ENCODE measurements around the gene CRYGC. TPM values are rescaled to one million over a fixed set of nuclear protein-coding genes. Genes with fewer than 3 reads are reported as not detected.
"Not testable (repeated sequence)": the region's sequence is repeated elsewhere in the genome, so short reads cannot be mapped to it uniquely, and the experiment has no call there.

Gene CRYGC
- total and polyA plus RNA-seq, 7 donors: not detected

DNA sequence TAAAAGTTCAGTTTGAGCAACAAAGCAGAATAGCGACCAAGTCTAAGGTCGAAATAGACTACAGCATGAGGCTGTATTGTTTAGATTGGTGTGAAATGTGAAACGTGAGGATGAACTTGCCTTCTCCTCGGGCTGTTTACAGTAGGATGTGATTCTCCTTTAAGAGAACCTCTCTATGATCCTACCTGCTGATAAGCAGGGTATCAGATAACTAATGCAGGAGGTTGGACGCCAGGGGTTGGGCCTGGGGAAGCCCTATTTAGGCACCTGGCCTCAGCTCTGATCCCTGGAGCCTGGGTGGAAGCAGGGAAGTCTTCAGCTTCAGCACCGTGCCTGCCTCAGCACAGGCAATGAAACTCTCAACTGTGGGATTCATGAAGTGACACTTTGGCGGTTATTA, 16.7 kb downstream of the CRYGC start:
- peaks cover 0 to 22% (median 2%) of the 10 kb centered on the region in 3 donors for H3K27me3 ChIP-seq (ENCODE audit: insufficient read depth in 3 of 3, low read length in 2 of 3)
- no peak overlapping the region for H3K27ac ChIP-seq
- ATAC-seq (no peak), DNase-seq (no peak)
- no peaks in the 10 kb centered on the region for H3K36me3 ChIP-seq (ENCODE audit: insufficient read depth in 1 of 2, low read depth in 1 of 2)
- H3K4me3 ChIP-seq: no peak overlapping the region
- TF ChIP-seq, protein P1, sequence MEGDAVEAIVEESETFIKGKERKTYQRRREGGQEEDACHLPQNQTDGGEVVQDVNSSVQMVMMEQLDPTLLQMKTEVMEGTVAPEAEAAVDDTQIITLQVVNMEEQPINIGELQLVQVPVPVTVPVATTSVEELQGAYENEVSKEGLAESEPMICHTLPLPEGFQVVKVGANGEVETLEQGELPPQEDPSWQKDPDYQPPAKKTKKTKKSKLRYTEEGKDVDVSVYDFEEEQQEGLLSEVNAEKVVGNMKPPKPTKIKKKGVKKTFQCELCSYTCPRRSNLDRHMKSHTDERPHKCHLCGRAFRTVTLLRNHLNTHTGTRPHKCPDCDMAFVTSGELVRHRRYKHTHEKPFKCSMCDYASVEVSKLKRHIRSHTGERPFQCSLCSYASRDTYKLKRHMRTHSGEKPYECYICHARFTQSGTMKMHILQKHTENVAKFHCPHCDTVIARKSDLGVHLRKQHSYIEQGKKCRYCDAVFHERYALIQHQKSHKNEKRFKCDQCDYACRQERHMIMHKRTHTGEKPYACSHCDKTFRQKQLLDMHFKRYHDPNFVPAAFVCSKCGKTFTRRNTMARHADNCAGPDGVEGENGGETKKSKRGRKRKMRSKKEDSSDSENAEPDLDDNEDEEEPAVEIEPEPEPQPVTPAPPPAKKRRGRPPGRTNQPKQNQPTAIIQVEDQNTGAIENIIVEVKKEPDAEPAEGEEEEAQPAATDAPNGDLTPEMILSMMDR (IDR thresholded peaks at IDR 0.05): no peak
- intact Hi-C loops (cut with DNase I): no loop called here
- no peaks in the 10 kb centered on the region for H3K9me3 ChIP-seq
- H3K4me1 ChIP-seq: no peaks in the 10 kb centered on the region
- 32 to 44% (median 36%) methylated on average over 7 of the region's 7 CpGs for WGBS, 3 donors

DNA sequence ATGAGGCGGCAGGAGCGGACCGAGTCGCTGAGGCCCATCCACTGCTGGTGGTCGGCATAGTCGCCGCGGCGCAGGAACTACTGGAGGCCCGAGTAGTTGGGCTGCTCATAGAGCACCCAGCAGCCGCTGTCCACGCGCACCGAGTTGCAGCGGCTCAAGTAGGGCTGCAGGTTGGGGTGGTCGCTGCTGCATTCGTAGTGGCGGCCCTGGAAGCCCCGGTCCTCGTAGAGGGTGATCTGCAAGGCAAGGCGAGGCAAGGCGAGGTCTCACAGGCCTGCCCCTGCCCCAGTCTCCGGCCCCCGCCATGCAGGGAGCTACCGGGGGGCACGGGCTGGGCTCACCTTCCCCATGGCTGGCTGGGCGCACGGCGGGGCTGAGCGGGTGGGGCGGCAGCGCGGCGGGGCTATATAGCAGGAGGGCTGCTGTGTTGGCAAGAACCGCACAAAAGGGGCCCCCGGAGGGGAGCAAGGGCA, 17.3 kb downstream of the CRYGC start:
- H3K4me3 ChIP-seq; intact Hi-C loops (cut with DNase I): not testable (repeated sequence)

DNA sequence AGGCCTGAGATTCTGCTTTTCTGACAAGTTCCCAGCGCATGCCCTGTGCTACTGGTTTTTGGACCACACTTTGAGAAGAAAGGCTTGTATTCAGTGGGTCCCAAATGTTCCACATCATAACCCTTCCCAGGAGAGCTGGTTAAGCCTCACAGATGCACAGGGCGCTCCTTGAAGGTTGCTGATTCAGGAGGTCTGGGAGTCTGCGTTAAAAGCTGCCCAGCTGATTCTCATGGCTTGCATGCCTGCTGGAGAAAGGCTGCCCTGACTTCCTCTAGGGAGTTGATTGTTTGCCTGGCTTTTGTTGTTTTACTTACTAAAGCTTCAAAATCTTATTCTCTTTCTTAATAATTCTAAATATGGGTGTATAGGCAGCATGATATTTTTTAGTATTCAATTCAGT, 26.0 kb downstream of the CRYGC start:
- TF ChIP-seq, protein P1 (IDR thresholded peaks at IDR 0.05): no peak
- 54 to 60% (median 56%) methylated on average over 3 of the region's 3 CpGs for WGBS, 3 donors
- DNase-seq (no peak), ATAC-seq (no peak)
- H3K9me3 ChIP-seq: no peaks in the 10 kb centered on the region
- H3K36me3 ChIP-seq (ENCODE audit: insufficient read depth in 1 of 2, low read depth in 1 of 2): no peaks in the 10 kb centered on the region
- no peaks in the 10 kb centered on the region for H3K4me1 ChIP-seq
- intact Hi-C loops (cut with DNase I): no loop called here
- H3K4me3 ChIP-seq: no peak overlapping the region
- no peak overlapping the region for H3K27ac ChIP-seq
- peaks cover 0 to 2% (median 0%) of the 10 kb centered on the region in 3 donors for H3K27me3 ChIP-seq (ENCODE audit: insufficient read depth in 3 of 3, low read length in 2 of 3)

More for the DNA sequence above, 17.3 kb downstream of the CRYGC start:
- H3K27me3 ChIP-seq (ENCODE audit: insufficient read depth in 3 of 3, low read length in 2 of 3): peaks cover 0 to 22% (median 2%) of the 10 kb centered on the region in 3 donors
- H3K36me3 ChIP-seq (ENCODE audit: insufficient read depth in 1 of 2, low read depth in 1 of 2); H3K4me1 ChIP-seq; ATAC-seq; H3K9me3 ChIP-seq; DNase-seq; H3K27ac ChIP-seq: not testable (repeated sequence)
- 8 to 33% (median 12%) methylated on average over 28 to 36 of the region's 36 CpGs for WGBS, 3 donors

DNA sequence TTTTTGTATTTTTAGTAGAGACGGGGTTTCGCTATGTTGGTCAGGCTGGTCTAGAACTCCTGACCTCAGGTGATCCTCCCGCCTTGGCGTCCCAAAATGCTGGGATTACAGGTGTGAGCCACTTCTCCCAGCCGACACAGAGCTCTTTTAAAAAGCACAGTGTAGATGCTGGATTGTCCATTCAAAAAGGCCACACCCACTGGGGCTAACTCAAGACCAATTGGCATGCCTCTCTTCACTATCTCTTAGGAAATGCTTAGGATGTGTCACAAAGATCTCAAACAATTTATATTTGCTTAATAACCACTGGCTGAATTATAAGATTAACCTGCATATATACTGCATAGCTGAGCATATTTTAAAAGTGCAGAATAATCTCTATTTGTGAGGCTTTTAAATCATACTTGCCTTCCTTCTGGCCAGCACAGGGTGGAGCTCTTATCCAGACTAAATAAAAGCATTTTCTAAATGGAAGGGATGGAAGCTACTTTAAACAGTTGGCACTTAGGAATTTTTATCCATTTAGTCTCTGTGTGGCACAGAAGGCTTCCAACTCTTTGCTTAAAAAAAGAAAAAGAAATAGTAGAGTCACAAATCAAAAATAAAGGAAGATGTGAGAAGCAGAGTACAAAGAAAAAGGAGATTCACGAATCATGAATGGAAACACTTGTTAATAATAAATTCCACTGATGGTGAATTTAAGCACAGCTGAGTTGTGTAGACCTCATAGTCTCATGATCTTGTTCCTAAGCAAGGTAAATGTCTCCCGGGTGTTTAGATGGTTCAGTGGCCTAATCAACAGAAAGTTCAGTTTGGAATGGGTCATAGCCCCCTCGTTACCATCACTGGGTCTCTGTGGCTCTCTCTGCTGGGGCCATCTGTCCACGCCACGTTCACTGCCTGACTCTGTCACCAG, 27.7 kb downstream of the CRYGC start:
- peaks cover 0 to 2% (median 0%) of the 10 kb centered on the region in 3 donors for H3K27me3 ChIP-seq (ENCODE audit: insufficient read depth in 3 of 3, low read length in 2 of 3)
- H3K4me3 ChIP-seq: no peak overlapping the region
- intact Hi-C loops (cut with DNase I): no loop called here
- DNase-seq (no peak), ATAC-seq (no peak)
- no peaks in the 10 kb centered on the region for H3K4me1 ChIP-seq
- 36 to 55% (median 37%) methylated on average over 10 of the region's 10 CpGs for WGBS, 3 donors
- no peaks in the 10 kb centered on the region for H3K36me3 ChIP-seq (ENCODE audit: insufficient read depth in 1 of 2, low read depth in 1 of 2)
- TF ChIP-seq, protein P1 (IDR thresholded peaks at IDR 0.05): no peak
- H3K27ac ChIP-seq: no peak overlapping the region
- no peaks in the 10 kb centered on the region for H3K9me3 ChIP-seq

DNA sequence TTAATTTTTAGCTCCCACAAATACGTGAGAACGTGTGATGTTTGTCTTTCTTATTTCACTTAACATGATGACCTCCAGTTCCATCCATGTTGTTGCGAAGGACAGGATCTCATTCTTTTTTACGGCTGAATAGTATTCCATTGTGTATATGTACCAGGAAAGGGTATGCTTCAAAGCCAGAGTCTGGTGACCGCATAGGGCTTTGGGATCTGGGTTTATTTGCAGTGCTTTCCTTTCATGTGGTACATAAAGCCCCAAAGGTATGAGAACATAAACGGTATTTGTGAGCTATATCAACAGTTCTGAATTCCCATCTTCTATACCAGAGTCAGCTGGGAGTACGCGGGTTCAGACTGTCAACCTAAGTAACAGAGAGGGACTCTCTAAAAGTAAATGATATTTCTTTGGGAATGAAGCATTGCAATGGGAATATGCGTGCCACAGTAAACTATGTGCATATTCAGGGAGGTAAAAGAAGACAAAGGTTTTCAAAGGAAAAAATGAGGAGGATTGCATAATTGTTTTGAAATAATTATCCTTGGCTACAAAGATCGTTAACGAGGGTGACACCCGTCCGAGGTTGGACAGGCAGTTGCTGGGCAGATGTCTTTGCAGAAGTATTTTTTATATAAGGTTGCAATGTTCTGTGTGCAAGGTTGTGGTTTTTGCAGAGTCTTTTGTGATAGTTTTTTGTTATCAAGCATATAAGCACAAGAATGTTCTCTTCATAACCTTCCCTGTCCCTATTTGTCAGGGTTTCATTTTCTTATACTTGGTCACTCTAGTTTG, 29.8 kb downstream of the CRYGC start:
- Histone ChIP-seq H3K4me1 (no peaks in the 10 kb centered on the region), H3K27me3 (ENCODE audit: insufficient read depth in 3 of 3, low read length in 2 of 3) (no peaks in the 10 kb centered on the region), H3K9me3 (no peaks in the 10 kb centered on the region), H3K4me3 (no peak overlapping the region), H3K27ac (no peak overlapping the region), H3K36me3 (ENCODE audit: insufficient read depth in 1 of 2, low read depth in 1 of 2) (no peaks in the 10 kb centered on the region)
- intact Hi-C loops (cut with DNase I): no loop called here
- no peak for DNase-seq
- TF ChIP-seq, protein P1 (IDR thresholded peaks at IDR 0.05): no peak
- WGBS, 3 donors: 71 to 88% (median 76%) methylated on average over 13 of the region's 13 CpGs
- ATAC-seq: no peak

DNA sequence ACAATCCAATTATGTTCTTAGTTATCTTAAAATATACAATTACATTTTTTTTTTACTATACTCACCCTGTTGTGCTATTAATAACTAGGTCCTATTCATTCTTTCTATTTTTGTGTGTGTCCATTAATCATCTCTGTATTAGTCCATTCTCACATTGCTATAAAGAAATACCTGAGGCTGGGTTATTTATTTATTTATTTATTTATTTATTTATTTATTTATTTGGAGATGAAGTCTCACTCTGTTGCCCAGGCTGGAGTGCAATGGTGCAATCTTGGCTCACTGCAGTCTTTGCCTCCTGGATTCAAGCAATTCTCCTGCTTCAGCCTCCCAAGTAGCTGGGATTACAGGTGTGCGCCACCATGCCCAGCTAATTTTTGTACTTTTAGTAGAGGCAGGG, 30.9 kb downstream of the CRYGC start:
- intact Hi-C loops (cut with DNase I); H3K27ac ChIP-seq; H3K27me3 ChIP-seq (ENCODE audit: insufficient read depth in 3 of 3, low read length in 2 of 3); H3K4me1 ChIP-seq; DNase-seq; ATAC-seq; H3K36me3 ChIP-seq (ENCODE audit: insufficient read depth in 1 of 2, low read depth in 1 of 2); H3K9me3 ChIP-seq; H3K4me3 ChIP-seq: not testable (repeated sequence)
- WGBS, 3 donors: 100% methylated on average over 1 of the region's 1 CpG

Data from psoas muscle (tissue), 8 donors.